HFFc6 (cell line): ENCODE measurements around the gene SYNJ1. TPM values are rescaled to one million over a fixed set of nuclear protein-coding genes. Genes with fewer than 3 reads are reported as not detected.

Experiments
- DNase-seq: peaks from one replicate; pipeline ENCODE4 v3.0.0-alpha.2; 2018
- H3K27ac Mint-ChIP-seq: 2 replicates; pipeline ENCODE4 v1.8.0; 2020; ENCODE audit warnings: mild to moderate bottlenecking, mixed read lengths
- H3K27me3 Mint-ChIP-seq: 2 replicates; pipeline ENCODE4 v1.8.0; 2021; ENCODE audit warnings: mild to moderate bottlenecking, moderate library complexity, mixed read lengths; ENCODE audit not compliant: insufficient read depth
- H3K36me3 Mint-ChIP-seq: 2 replicates; pipeline ENCODE4 v1.8.0; 2021; ENCODE audit warnings: low read depth, mixed read lengths
- H3K4me1 Mint-ChIP-seq: 2 replicates; pipeline ENCODE4 v1.8.0; 2020; ENCODE audit warnings: low read depth, mixed read lengths
- H3K4me3 Mint-ChIP-seq: 2 replicates; pipeline ENCODE4 v1.8.0; 2020; ENCODE audit warnings: mild to moderate bottlenecking, moderate library complexity, mixed read lengths
- H3K9me3 Mint-ChIP-seq: 2 replicates; pipeline ENCODE4 v1.8.0; 2020; ENCODE audit warnings: mild to moderate bottlenecking, mixed read lengths
- total RNA-seq, 6 experiments: library from RNA; stranded (reverse); fragmentation: NEBNext Ultra II Directional; extraction: Animal tissue kit (Norgen Biotek cat#: 25700); gene quantifications; 2 replicates in 1 of 6; 3 replicates in 5 of 6; pipeline ENCODE4 v1.2.3, GENCODE V29; 2021
- TF ChIP-seq, protein P1 (sequence below): fragments of 200-600 bp; sonication (generic); IDR thresholded peaks from 2 replicates; pipeline ENCODE4 v1.5.0; 2021; ENCODE audit warnings: antibody characterized with exemption, mild to moderate bottlenecking

Gene SYNJ1
- total RNA-seq, 6 experiments from 2014 or later = 14.3 to 17.9 (median 15.6) TPM

GRCh38 chr21:32712641-32713040 is 15.2 kb downstream of the SYNJ1 start:
- Mint-ChIP-seq H3K9me3 (no peaks in the 10 kb centered on the region), H3K4me1 (no peaks in the 10 kb centered on the region), H3K4me3 (no peak overlapping the region), H3K27ac (no peak overlapping the region), H3K27me3 (no peaks in the 10 kb centered on the region), H3K36me3 (peaks cover 12% of the 10 kb centered on the region)
- no peak for DNase-seq
- TF ChIP-seq, protein P1, sequence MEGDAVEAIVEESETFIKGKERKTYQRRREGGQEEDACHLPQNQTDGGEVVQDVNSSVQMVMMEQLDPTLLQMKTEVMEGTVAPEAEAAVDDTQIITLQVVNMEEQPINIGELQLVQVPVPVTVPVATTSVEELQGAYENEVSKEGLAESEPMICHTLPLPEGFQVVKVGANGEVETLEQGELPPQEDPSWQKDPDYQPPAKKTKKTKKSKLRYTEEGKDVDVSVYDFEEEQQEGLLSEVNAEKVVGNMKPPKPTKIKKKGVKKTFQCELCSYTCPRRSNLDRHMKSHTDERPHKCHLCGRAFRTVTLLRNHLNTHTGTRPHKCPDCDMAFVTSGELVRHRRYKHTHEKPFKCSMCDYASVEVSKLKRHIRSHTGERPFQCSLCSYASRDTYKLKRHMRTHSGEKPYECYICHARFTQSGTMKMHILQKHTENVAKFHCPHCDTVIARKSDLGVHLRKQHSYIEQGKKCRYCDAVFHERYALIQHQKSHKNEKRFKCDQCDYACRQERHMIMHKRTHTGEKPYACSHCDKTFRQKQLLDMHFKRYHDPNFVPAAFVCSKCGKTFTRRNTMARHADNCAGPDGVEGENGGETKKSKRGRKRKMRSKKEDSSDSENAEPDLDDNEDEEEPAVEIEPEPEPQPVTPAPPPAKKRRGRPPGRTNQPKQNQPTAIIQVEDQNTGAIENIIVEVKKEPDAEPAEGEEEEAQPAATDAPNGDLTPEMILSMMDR = no peak

DNA sequence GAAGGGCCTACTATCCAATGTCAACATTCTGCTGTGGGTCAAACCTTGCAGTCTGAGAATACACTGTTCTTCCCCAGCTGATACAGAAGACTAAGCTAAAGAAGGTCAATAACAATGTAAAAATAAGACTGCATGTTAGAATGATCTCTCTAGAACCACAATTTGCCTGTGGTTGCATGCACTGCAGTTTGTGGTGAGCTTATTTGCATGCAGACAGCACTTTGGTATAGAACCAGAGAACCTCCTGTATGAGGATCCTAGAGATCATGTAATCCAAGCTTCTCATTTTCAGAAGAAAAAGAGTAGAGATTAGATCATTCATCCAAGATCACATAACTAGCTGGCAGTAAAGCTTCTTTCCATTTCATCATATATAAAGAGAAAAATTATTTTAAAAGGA is 15.8 kb downstream of the SYNJ1 start:
- TF ChIP-seq, protein P1 = no peak

GRCh38 chr21:32710987-32711386 is 16.8 kb downstream of the SYNJ1 start:
- Mint-ChIP-seq H3K4me3 (no peak overlapping the region), H3K27ac (no peak overlapping the region), H3K9me3 (no peaks in the 10 kb centered on the region), H3K36me3 (no peaks in the 10 kb centered on the region), H3K27me3 (no peaks in the 10 kb centered on the region), H3K4me1 (peaks cover 8% of the 10 kb centered on the region)
- TF ChIP-seq, protein P1 = no peak
- no peak for DNase-seq

More for the DNA sequence above, 15.8 kb downstream of the SYNJ1 start:
- peaks cover 7% of the 10 kb centered on the region for H3K36me3 Mint-ChIP-seq
- H3K9me3 Mint-ChIP-seq = no peaks in the 10 kb centered on the region
- no peak for DNase-seq
- no peaks in the 10 kb centered on the region for H3K27me3 Mint-ChIP-seq
- no peak overlapping the region for H3K4me3 Mint-ChIP-seq
- H3K4me1 Mint-ChIP-seq = peaks cover 2% of the 10 kb centered on the region; the same call in 1 of the 2 replicates
- H3K27ac Mint-ChIP-seq = no peak overlapping the region

DNA sequence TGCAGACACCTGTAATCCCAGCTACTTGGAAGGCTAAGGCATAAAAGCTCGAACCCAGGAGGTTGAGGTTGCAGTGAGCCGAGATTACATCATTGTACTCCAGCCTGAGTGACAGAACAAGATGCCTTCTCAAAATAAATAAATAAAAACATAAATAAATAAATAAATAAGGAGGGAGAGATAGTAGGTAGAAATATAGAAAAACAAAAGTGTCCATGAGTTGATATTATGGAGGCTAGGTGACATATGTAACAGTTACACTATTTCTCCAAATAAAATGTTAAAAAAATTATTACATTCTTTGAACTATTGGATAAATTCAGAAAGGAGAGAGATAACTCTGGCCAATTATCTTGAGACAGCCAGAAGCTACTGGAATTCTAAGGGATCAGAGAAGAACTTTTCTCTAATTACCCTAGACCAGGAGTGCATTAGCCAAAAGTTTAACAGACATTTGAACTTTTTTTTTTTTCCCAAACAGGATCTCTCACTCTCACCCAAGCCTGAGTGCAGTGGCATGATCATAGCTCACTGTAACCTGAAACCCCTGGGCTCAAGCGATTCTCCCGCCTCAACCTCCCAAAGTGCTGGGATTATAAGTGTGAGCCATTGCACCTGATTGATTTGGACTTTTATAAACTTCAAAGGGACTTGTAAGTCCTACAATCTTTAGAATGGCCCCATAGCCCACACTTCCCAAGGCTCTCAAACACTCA is 17.6 kb downstream of the SYNJ1 start:
- DNase-seq = no peak
- H3K27me3 Mint-ChIP-seq = no peaks in the 10 kb centered on the region
- H3K4me3 Mint-ChIP-seq = no peak overlapping the region
- H3K36me3 Mint-ChIP-seq = no peaks in the 10 kb centered on the region
- no peaks in the 10 kb centered on the region for H3K9me3 Mint-ChIP-seq
- peaks cover 16% of the 10 kb centered on the region for H3K4me1 Mint-ChIP-seq
- no peak overlapping the region for H3K27ac Mint-ChIP-seq
- TF ChIP-seq, protein P1 = no peak

- TF ChIP-seq, protein P1 = no peak
- H3K27ac Mint-ChIP-seq = no peak overlapping the region
- no peak overlapping the region for H3K4me3 Mint-ChIP-seq
- H3K36me3 Mint-ChIP-seq = peaks cover 7% of the 10 kb centered on the region; the same call in 1 of the 2 replicates
- H3K9me3 Mint-ChIP-seq = no peaks in the 10 kb centered on the region
- no peak for DNase-seq
- H3K4me1 Mint-ChIP-seq = peaks cover 34% of the 10 kb centered on the region
- H3K27me3 Mint-ChIP-seq = no peaks in the 10 kb centered on the region
Observed at GRCh38 chr21:32708069-32708468, 19.7 kb downstream of the SYNJ1 start.
